GM18951 (cell line): ENCODE results near the gene TM9SF4.
"Not testable (repeated sequence)": the region's sequence is repeated elsewhere in the genome, so short reads cannot be mapped to it uniquely, and the experiment has no call there.

Experiments
- POLR2A ChIP-seq: IDR thresholded peaks from 4 replicates; pipeline ENCODE4 v1.6.1; 2011; ENCODE audit warnings: mild to moderate bottlenecking; ENCODE audit not compliant: insufficient read length, insufficient read depth; ENCODE audit errors: extremely low read depth
- in situ Hi-C: fragments of 300-500 bp; cut with MboI; formaldehyde crosslinking; loops from one replicate; pipeline ENCODE4 v1.12.0; 2022; ENCODE audit warnings: low sequenced_read_pairs, mixed read lengths, inconsistent platforms; ENCODE audit not compliant: unreplicated experiment

Gene TM9SF4

GRCh38 chr20:32184961-32185603 lies 75.6 kb downstream of the TM9SF4 start:
- in situ Hi-C loops = no loop called here
- no peak for TF ChIP-seq POLR2A

GRCh38 chr20:32186506-32186905 lies 77.0 kb downstream of the TM9SF4 start:
- in situ Hi-C loops = no loop called here
- TF ChIP-seq POLR2A = no peak

GRCh38 chr20:32188376-32189122 lies 79.0 kb downstream of the TM9SF4 start:
- no peak for TF ChIP-seq POLR2A
- in situ Hi-C loops = no loop called here

- in situ Hi-C loops = no loop called here
- TF ChIP-seq POLR2A = no peak
These were observed 79.6 kb downstream of the TM9SF4 start for GRCh38 chr20:32189123-32189410.

GRCh38 chr20:32189691-32190615 lies 80.4 kb downstream of the TM9SF4 start:
- in situ Hi-C loops = no loop called here
- peak; percentile 7 for TF ChIP-seq POLR2A

- in situ Hi-C loops = no loop called here
- TF ChIP-seq POLR2A = no peak
These were observed 81.3 kb downstream of the TM9SF4 start for GRCh38 chr20:32190616-32191415.

GRCh38 chr20:32191422-32191821 lies 81.9 kb downstream of the TM9SF4 start:
- TF ChIP-seq POLR2A = no peak
- in situ Hi-C loops = no loop called here

- TF ChIP-seq POLR2A = no peak
These were observed 82.4 kb downstream of the TM9SF4 start for GRCh38 chr20:32191873-32192272.

GRCh38 chr20:32192698-32193097 lies 83.2 kb downstream of the TM9SF4 start:
- in situ Hi-C loops = no loop called here
- no peak for TF ChIP-seq POLR2A

More at GRCh38 chr20:32191873-32192272, 82.4 kb downstream of the TM9SF4 start:
- in situ Hi-C loops = no loop called here

- in situ Hi-C loops = not testable (repeated sequence)
These were observed 83.8 kb downstream of the TM9SF4 start for GRCh38 chr20:32193336-32193735.

GRCh38 chr20:32193996-32194395 lies 84.5 kb downstream of the TM9SF4 start:
- no peak for TF ChIP-seq POLR2A
- in situ Hi-C loops = no loop called here

GRCh38 chr20:32195581-32195980 lies 86.1 kb downstream of the TM9SF4 start:
- in situ Hi-C loops = no loop called here
- TF ChIP-seq POLR2A = no peak

- in situ Hi-C loops = not testable (repeated sequence)
These were observed 87.1 kb downstream of the TM9SF4 start for GRCh38 chr20:32196613-32197012.

- in situ Hi-C loops = not testable (repeated sequence)
These were observed 87.6 kb downstream of the TM9SF4 start for GRCh38 chr20:32197136-32197535.
